H1 (cell line): ENCODE results near the gene BRD8. TPM values are rescaled to one million over a fixed set of nuclear protein-coding genes. Genes with fewer than 3 reads are reported as not detected.

Experiments used
- CTCF ChIA-PET: fragments of 300-600 bp; sonication (Branson Sonifier 250); formaldehyde crosslinking; loops from one replicate; lab custom pipeline; 2021; ENCODE audit not compliant: partially characterized antibody; lab: Charles Lee
- POLR2A ChIA-PET: fragments of 300-600 bp; sonication (Branson Sonifier 250); formaldehyde crosslinking; loops from one replicate; lab custom pipeline; 2021; ENCODE audit warnings: inconsistent platforms; ENCODE audit not compliant: partially characterized antibody; lab: Charles Lee
- DNase-seq, 2 experiments: peaks; one replicate each; pipeline versions ENCODE4 v3.0.0 to v3.0.0-alpha.2; 2010 to 2022; ENCODE audit warnings: low spot score in 2 of 2, low read depth in 1 of 2, mixed read lengths in 1 of 2
- FAIRE-seq: peaks from 2 replicates; lab custom pipeline; 2011; peaks lifted over from hg19 to GRCh38; lab: Jason Lieb, UNC
- H2AFZ ChIP-seq: 2 replicates; pipeline ENCODE4 v1.8.1; 2012; ENCODE audit warnings: low read length, inconsistent platforms
- H2AK5ac ChIP-seq: 2 replicates; pipeline ENCODE4 v1.6.1; 2013; ENCODE audit warnings: low read depth, low read length
- H2BK120ac ChIP-seq: replicated peaks from 2 replicates; pipeline ENCODE3; 2013; ENCODE audit warnings: low read depth, low read length, inconsistent platforms
- H2BK12ac ChIP-seq: 2 replicates; pipeline ENCODE4 v1.6.1; 2013; ENCODE audit warnings: low read depth, low read length
- H2BK15ac ChIP-seq: 2 replicates; pipeline ENCODE4 v1.6.1; 2013; ENCODE audit warnings: low read length
- H2BK20ac ChIP-seq: 2 replicates; pipeline ENCODE4 v1.6.1; 2013; ENCODE audit warnings: low read length
- H2BK5ac ChIP-seq: 2 replicates; pipeline ENCODE4 v1.6.1; 2013; ENCODE audit warnings: low read depth, low read length
- H3K14ac ChIP-seq: 2 replicates; pipeline ENCODE4 v1.6.1; 2013; ENCODE audit warnings: inconsistent platforms; ENCODE audit not compliant: insufficient read length
- H3K18ac ChIP-seq: 2 replicates; pipeline ENCODE4 v1.6.1; 2013; ENCODE audit warnings: low read length; ENCODE audit errors: extremely low read depth
- H3K23ac ChIP-seq: 2 replicates; pipeline ENCODE4 v1.6.1; 2013; ENCODE audit warnings: inconsistent platforms; ENCODE audit not compliant: insufficient read length
- H3K23me2 ChIP-seq: 2 replicates; pipeline ENCODE4 v1.6.1; 2013; ENCODE audit warnings: low read depth, low read length
- H3K27ac ChIP-seq: 2 replicates; pipeline ENCODE4 v1.6.1; 2011; ENCODE audit warnings: low read depth, low read length, inconsistent platforms
- H3K27me3 ChIP-seq, 4 experiments: replicated peaks in 1 of 4; 1 replicate in 1 of 4; 2 replicates in 3 of 4; pipeline versions ENCODE4 v1.6.1 to v1.8.1; 2011 to 2013; ENCODE audit warnings: low read length in 3 of 4, mild to moderate bottlenecking in 3 of 4, inconsistent platforms in 2 of 4, mixed read lengths in 2 of 4, moderate library complexity in 1 of 4; ENCODE audit not compliant: control insufficient read depth in 3 of 4, insufficient read depth in 3 of 4; ENCODE audit errors: extremely low read depth in 1 of 4
- H3K36me3 ChIP-seq, 4 experiments: 2 replicates each; pipeline versions ENCODE4 v1.6.1 to v1.8.1; 2011 to 2013; ENCODE audit warnings: mild to moderate bottlenecking in 4 of 4, low read length in 3 of 4, moderate library complexity in 2 of 4, control low read depth in 1 of 4, inconsistent platforms in 1 of 4; ENCODE audit not compliant: insufficient read depth in 4 of 4, control insufficient read depth in 2 of 4
- H3K4ac ChIP-seq: replicated peaks from 2 replicates; pipeline ENCODE3; 2013; ENCODE audit warnings: low read length, low read depth, mixed read lengths, inconsistent platforms; ENCODE audit not compliant: insufficient read length
- H3K4me1 ChIP-seq, 4 experiments: replicated peaks in 1 of 4; 1 replicate in 1 of 4; 2 replicates in 3 of 4; pipeline versions ENCODE4 v1.6.1 to v1.8.1; 2011 to 2013; ENCODE audit warnings: low read length in 3 of 4, inconsistent platforms in 2 of 4, mixed read lengths in 1 of 4; ENCODE audit not compliant: insufficient read depth in 4 of 4, control insufficient read depth in 3 of 4
- H3K4me2 ChIP-seq, 2 experiments: 2 replicates each; pipeline versions ENCODE4 v1.6.1 to v1.8.1; 2011 to 2013; ENCODE audit warnings: low read depth in 2 of 2, low read length in 2 of 2, control low read depth in 1 of 2, inconsistent platforms in 1 of 2, mild to moderate bottlenecking in 1 of 2; ENCODE audit not compliant: insufficient read depth in 1 of 2
- H3K4me3 ChIP-seq, 4 experiments: fragments of 200-600, 300-600 bp in 1 of 4; sonication (generic), shearing (Covaris generic), sonication (Bioruptor Twin) in 1 of 4; 2 replicates each; pipeline versions ENCODE4 v1.5.1 to v1.8.1; 2011 to 2016; ENCODE audit warnings: low read length in 4 of 4, low read depth in 3 of 4, control low read depth in 2 of 4, inconsistent platforms in 2 of 4, mild to moderate bottlenecking in 2 of 4, mixed read lengths in 1 of 4, moderate library complexity in 1 of 4; ENCODE audit not compliant: insufficient read depth in 2 of 4; ENCODE audit errors: extremely low read depth in 1 of 4
- H3K56ac ChIP-seq: replicated peaks from 2 replicates; pipeline ENCODE3; 2013; ENCODE audit warnings: low read depth, mild to moderate bottlenecking, mixed read lengths, low read length, inconsistent platforms; ENCODE audit not compliant: insufficient read length
- H3K79me1 ChIP-seq: 2 replicates; pipeline ENCODE4 v1.6.1; 2013; ENCODE audit warnings: low read depth, low read length, control low read depth
- H3K79me2 ChIP-seq, 2 experiments: 2 replicates each; pipeline versions ENCODE4 v1.6.1 to v1.8.1; 2012 to 2013; ENCODE audit warnings: low read length in 2 of 2, mild to moderate bottlenecking in 2 of 2, inconsistent platforms in 1 of 2; ENCODE audit not compliant: insufficient read depth in 2 of 2, control insufficient read depth in 1 of 2
- H3K9ac ChIP-seq, 4 experiments: replicated peaks in 1 of 4; 1 replicate in 1 of 4; 2 replicates in 3 of 4; pipeline versions ENCODE4 v1.6.1 to v1.8.1; 2011 to 2013; ENCODE audit warnings: low read depth in 3 of 4, low read length in 3 of 4, control low read depth in 2 of 4, mild to moderate bottlenecking in 2 of 4, moderate library complexity in 2 of 4, inconsistent platforms in 1 of 4; ENCODE audit errors: extremely low read depth in 1 of 4
- H3K9me3 ChIP-seq, 2 experiments: 2 replicates each; pipeline versions ENCODE4 v1.6.1 to v1.8.1; 2012 to 2013; ENCODE audit warnings: mild to moderate bottlenecking in 2 of 2, moderate library complexity in 2 of 2, control low read depth in 1 of 2, inconsistent platforms in 1 of 2, low read depth in 1 of 2, low read length in 1 of 2, mixed read lengths in 1 of 2; ENCODE audit not compliant: insufficient read depth in 2 of 2
- H4K20me1 ChIP-seq, 2 experiments: replicated peaks in 1 of 2; 2 replicates each; pipeline versions ENCODE3 to v1.8.1; 2011 to 2013; ENCODE audit warnings: inconsistent platforms in 2 of 2, low read length in 2 of 2, mild to moderate bottlenecking in 1 of 2; ENCODE audit not compliant: insufficient read depth in 2 of 2, control insufficient read depth in 1 of 2
- H4K5ac ChIP-seq: 2 replicates; pipeline ENCODE4 v1.6.1; 2013; ENCODE audit warnings: low read length, low read depth, mixed read lengths, inconsistent platforms; ENCODE audit not compliant: insufficient read length
- H4K8ac ChIP-seq: 2 replicates; pipeline ENCODE4 v1.8.0; 2013; ENCODE audit warnings: mild to moderate bottlenecking, moderate library complexity, low read length, inconsistent platforms; ENCODE audit not compliant: insufficient read depth; ENCODE audit errors: extremely low read depth
- H4K91ac ChIP-seq: replicated peaks from 2 replicates; pipeline ENCODE3; 2013; ENCODE audit warnings: low read length, mixed read lengths, inconsistent platforms; ENCODE audit not compliant: insufficient read length
- FOSL1 ChIP-seq: IDR thresholded peaks from 2 replicates; pipeline ENCODE4 v1.6.1; 2011; ENCODE audit warnings: mild to moderate bottlenecking, low read depth, low read length, moderate library complexity; ENCODE audit not compliant: insufficient read depth
- HDAC2 ChIP-seq, 2 experiments: fragments of 300-600 bp in 1 of 2; sonication (generic) in 1 of 2; IDR thresholded peaks; 2 replicates each; pipeline ENCODE4 v1.6.1; 2011 to 2012; ENCODE audit warnings: low read depth in 2 of 2, low read length in 2 of 2, mild to moderate bottlenecking in 2 of 2, moderate library complexity in 2 of 2, borderline replicate concordance in 1 of 2, inconsistent platforms in 1 of 2
- PHF8 ChIP-seq: fragments of 200-600 bp; sonication (generic); conservative IDR thresholded peaks from 2 replicates; pipeline ENCODE4 v1.7.1; 2012; ENCODE audit warnings: low read depth, mild to moderate bottlenecking, inconsistent platforms, low read length, moderate library complexity
- POLR2AphosphoS5 ChIP-seq: IDR thresholded peaks from 2 replicates; pipeline ENCODE4 v1.6.1; 2011; ENCODE audit warnings: low read depth, low read length
- SIRT6 ChIP-seq: IDR thresholded peaks from one replicate; pipeline ENCODE4 v1.7.1; 2012; ENCODE audit warnings: low read length, inconsistent platforms
- TAF1 ChIP-seq: IDR thresholded peaks from 2 replicates; pipeline ENCODE4 v1.6.1; 2011; ENCODE audit warnings: mild to moderate bottlenecking, low read depth, low read length
- TAF7 ChIP-seq: optimal IDR thresholded peaks from 2 replicates; pipeline ENCODE3; 2011; ENCODE audit warnings: low read depth, mild to moderate bottlenecking, inconsistent platforms, low read length, moderate library complexity, borderline replicate concordance
- WGBS, 2 experiments: shearing (Covaris generic) in 1 of 2; methylation state at CpG; one replicate each; pipeline versions ENCODE4 v1.1.6 to v1.1.7; 2013 to 2015; ENCODE audit warnings: low lambda C conversion rate in 2 of 2, mixed read lengths in 2 of 2, inconsistent platforms in 1 of 2, low coverage in 1 of 2, missing lambda C conversion rate in 1 of 2; ENCODE audit not compliant: insufficient replicate concordance in 2 of 2, insufficient coverage in 1 of 2, insufficient read length in 1 of 2; ENCODE audit errors: extremely low coverage in 1 of 2, missing lambda C conversion rate in 1 of 2; 5-methylcytosine and 5-hydroxymethylcytosine counted together
- polyA plus RNA-seq, 7 experiments: library from polyadenylated mRNA; depleted of rRNA in 3 of 7; stranded (reverse) in 5 of 7; unstranded in 2 of 7; fragments of >200 nt in 5 of 7; fragments of 200-250 nt in 2 of 7; gene quantifications; 1 replicate in 5 of 7; 2 replicates in 1 of 7; 4 replicates in 1 of 7; pipeline versions ENCODE4 v1.2.1 to v1.2.3, GENCODE V29; 2011 to 2013; ENCODE audit warnings: missing spikeins in 2 of 7, mixed read lengths in 2 of 7
- total RNA-seq: library from RNA; stranded (reverse); fragmentation: NEBNext Ultra II Directional; extraction: Animal tissue kit (Norgen Biotek cat#: 25700); gene quantifications from 2 replicates; pipeline ENCODE4 v1.2.1, GENCODE V29; 2021
- TF ChIP-seq, protein P1 (sequence below): IDR thresholded peaks from 2 replicates; pipeline ENCODE4 v1.6.1; 2011; ENCODE audit warnings: low read depth, mild to moderate bottlenecking, low read length; ENCODE audit not compliant: insufficient read depth
- TF ChIP-seq, protein P2 (sequence below): IDR thresholded peaks from 2 replicates; pipeline ENCODE4 v1.6.1; 2012; ENCODE audit warnings: inconsistent platforms
- TF ChIP-seq, protein P3 (sequence below): IDR thresholded peaks from 2 replicates; pipeline ENCODE4 v1.6.1; 2012; ENCODE audit warnings: low read length, inconsistent platforms

Gene BRD8
- total and polyA plus RNA-seq, 2 of the 8 experiments (the other 6 are each of a cell fraction or from before 2014, with no cell fraction given): 37.8 to 75.8 TPM

DNA sequence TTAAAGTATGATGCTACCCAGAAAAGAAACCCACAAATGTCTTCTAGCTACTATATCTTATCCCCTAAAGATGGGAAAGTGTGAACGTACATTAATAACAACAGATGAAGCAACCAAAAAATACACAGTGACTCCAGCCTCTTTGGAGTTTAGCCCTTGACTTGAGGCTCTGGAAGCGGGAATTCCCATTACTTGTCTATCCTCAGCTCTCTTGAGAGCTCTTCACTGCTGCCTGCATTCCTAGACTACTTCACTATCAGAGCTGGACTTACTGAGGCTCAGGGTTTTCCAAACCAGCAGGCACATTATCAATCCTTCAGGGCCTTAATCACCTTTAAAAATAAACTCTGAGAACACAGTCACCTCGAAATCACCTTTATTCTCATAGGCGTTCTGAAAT is 38.2 kb downstream of the BRD8 start:
- POLR2A ChIA-PET: interaction anchor here (1.3 kb wide), 1 partner anchor 325 kb away, joined by 4 read pairs; the partner anchor contains the start of gene EGR1
- no peak for FAIRE-seq
- no peak for TF ChIP-seq POLR2AphosphoS5
- TF ChIP-seq PHF8: no peak
- no peak for TF ChIP-seq HDAC2 (IDR thresholded peaks at IDR 0.05; ENCODE audit: borderline replicate concordance in 1 of 2, low read depth in 2 of 2, low read length in 2 of 2)
- TF ChIP-seq TAF1: no peak
- TF ChIP-seq SIRT6: no peak
- TF ChIP-seq TAF7: no peak
- TF ChIP-seq, protein P1, sequence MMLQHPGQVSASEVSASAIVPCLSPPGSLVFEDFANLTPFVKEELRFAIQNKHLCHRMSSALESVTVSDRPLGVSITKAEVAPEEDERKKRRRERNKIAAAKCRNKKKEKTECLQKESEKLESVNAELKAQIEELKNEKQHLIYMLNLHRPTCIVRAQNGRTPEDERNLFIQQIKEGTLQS: no peak
- TF ChIP-seq, protein P2, sequence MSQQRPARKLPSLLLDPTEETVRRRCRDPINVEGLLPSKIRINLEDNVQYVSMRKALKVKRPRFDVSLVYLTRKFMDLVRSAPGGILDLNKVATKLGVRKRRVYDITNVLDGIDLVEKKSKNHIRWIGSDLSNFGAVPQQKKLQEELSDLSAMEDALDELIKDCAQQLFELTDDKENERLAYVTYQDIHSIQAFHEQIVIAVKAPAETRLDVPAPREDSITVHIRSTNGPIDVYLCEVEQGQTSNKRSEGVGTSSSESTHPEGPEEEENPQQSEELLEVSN: no peak
- TF ChIP-seq FOSL1: no peak
- TF ChIP-seq, protein P3, sequence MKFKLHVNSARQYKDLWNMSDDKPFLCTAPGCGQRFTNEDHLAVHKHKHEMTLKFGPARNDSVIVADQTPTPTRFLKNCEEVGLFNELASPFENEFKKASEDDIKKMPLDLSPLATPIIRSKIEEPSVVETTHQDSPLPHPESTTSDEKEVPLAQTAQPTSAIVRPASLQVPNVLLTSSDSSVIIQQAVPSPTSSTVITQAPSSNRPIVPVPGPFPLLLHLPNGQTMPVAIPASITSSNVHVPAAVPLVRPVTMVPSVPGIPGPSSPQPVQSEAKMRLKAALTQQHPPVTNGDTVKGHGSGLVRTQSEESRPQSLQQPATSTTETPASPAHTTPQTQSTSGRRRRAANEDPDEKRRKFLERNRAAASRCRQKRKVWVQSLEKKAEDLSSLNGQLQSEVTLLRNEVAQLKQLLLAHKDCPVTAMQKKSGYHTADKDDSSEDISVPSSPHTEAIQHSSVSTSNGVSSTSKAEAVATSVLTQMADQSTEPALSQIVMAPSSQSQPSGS: no peak

More for the DNA sequence above, 38.2 kb downstream of the BRD8 start:
- no peak overlapping the region for H3K23ac ChIP-seq
- no peak overlapping the region for H3K18ac ChIP-seq
- 83% methylated on average over 4 of the region's 4 CpGs; no CpG with 5 or more reads in 1 of the 2 experiments for WGBS, 2 experiments
- H2AFZ ChIP-seq: no peak overlapping the region; the same call in 1 of the 2 replicates
- no peak for DNase-seq
- no peaks in the 10 kb centered on the region for H4K20me1 ChIP-seq
- H3K4ac ChIP-seq: no peak overlapping the region
- no peak overlapping the region for H3K56ac ChIP-seq
- H3K9ac ChIP-seq: no peak overlapping the region
- H2BK20ac ChIP-seq: no peak overlapping the region
- no peak overlapping the region; a peak in 1 of 4 replicates for H3K4me2 ChIP-seq
- H3K9me3 ChIP-seq: no peaks in the 10 kb centered on the region
- no peaks in the 10 kb centered on the region for H3K27me3 ChIP-seq
- H2AK5ac ChIP-seq: no peak overlapping the region
- no peak overlapping the region for H2BK120ac ChIP-seq
- no peak overlapping the region for H2BK12ac ChIP-seq
- H2BK15ac ChIP-seq: no peak overlapping the region
- no peak overlapping the region for H4K5ac ChIP-seq
- CTCF ChIA-PET: interaction anchor here (1.0 to 2.8 kb wide), 5 partner anchors 22 to 104 kb away, joined by 3 to 10 read pairs (median 6); no protein-coding TSS in a partner anchor
- no peak overlapping the region for H3K14ac ChIP-seq
- no peak overlapping the region for H3K27ac ChIP-seq
- no peak overlapping the region for H3K4me3 ChIP-seq
- no peak overlapping the region for H4K91ac ChIP-seq
- no peaks in the 10 kb centered on the region for H3K79me1 ChIP-seq
- H2BK5ac ChIP-seq: no peak overlapping the region
- no peaks in the 10 kb centered on the region; a peak in 1 of 7 replicates for H3K4me1 ChIP-seq
- H3K79me2 ChIP-seq: no peaks in the 10 kb centered on the region
- no peaks in the 10 kb centered on the region for H3K36me3 ChIP-seq
- no peak overlapping the region for H4K8ac ChIP-seq
- H3K23me2 ChIP-seq: peaks cover 4% of the 10 kb centered on the region; the same call in 1 of the 2 replicates
